Neural progenitor cell (in vitro differentiated cells): ENCODE results near the gene WDR81. TPM values are rescaled to one million over a fixed set of nuclear protein-coding genes. Genes with fewer than 3 reads are reported as not detected.
A peak's percentile ranks its signal among the peaks of the same experiment; 100 is the strongest.
"Not testable (repeated sequence)": the region's sequence is repeated elsewhere in the genome, so short reads cannot be mapped to it uniquely, and the experiment has no call there.

ENCODE experiments used
- DNase-seq: peaks from one replicate; pipeline ENCODE4 v3.0.0-alpha.2; 2016; ENCODE audit warnings: low spot score
- H2AFZ ChIP-seq: fragments of 200-600 bp; sonication (generic); replicated peaks from 2 replicates; pipeline ENCODE4 v1.6.1; 2016; ENCODE audit warnings: antibody characterized with exemption
- H3F3A ChIP-seq: fragments of 200-600 bp; sonication (generic); 2 replicates; pipeline ENCODE4 v1.6.1; 2016; ENCODE audit warnings: antibody characterized with exemption, low read depth
- H3K27ac ChIP-seq: fragments of 200-600 bp; sonication (generic); 2 replicates; pipeline ENCODE4 v1.5.1; 2016; ENCODE audit warnings: mild to moderate bottlenecking
- H3K27me3 ChIP-seq: fragments of 200-600 bp; sonication (generic); 2 replicates; pipeline ENCODE4 v1.6.1; 2016; ENCODE audit warnings: mild to moderate bottlenecking, moderate library complexity
- H3K36me3 ChIP-seq: fragments of 200-600 bp; sonication (generic); 2 replicates; pipeline ENCODE4 v1.5.1; 2016
- H3K4me1 ChIP-seq: fragments of 200-600 bp; sonication (generic); 2 replicates; pipeline ENCODE4 v1.6.1; 2016; ENCODE audit warnings: mixed run types
- H3K4me2 ChIP-seq: fragments of 200-600 bp; sonication (generic); 2 replicates; pipeline ENCODE4 v1.6.1; 2016
- H3K4me3 ChIP-seq: fragments of 200-600 bp; sonication (generic); 2 replicates; pipeline ENCODE4 v1.5.1; 2016
- H3K79me2 ChIP-seq: fragments of 200-600 bp; sonication (generic); 2 replicates; pipeline ENCODE4 v1.6.1; 2016; ENCODE audit warnings: low read depth
- H3K9ac ChIP-seq: fragments of 200-600 bp; sonication (generic); 2 replicates; pipeline ENCODE4 v1.6.1; 2016
- H3K9me3 ChIP-seq: fragments of 200-600 bp; sonication (generic); 2 replicates; pipeline ENCODE4 v1.5.1; 2016; ENCODE audit warnings: low read depth
- H4K20me1 ChIP-seq: fragments of 200-600 bp; sonication (generic); 2 replicates; pipeline ENCODE4 v1.6.1; 2016; ENCODE audit warnings: low read depth
- H3K27ac Mint-ChIP-seq: 3 replicates; pipeline ENCODE4 v1.8.0; 2021; ENCODE audit warnings: mixed read lengths
- H3K27me3 Mint-ChIP-seq: 2 replicates; pipeline ENCODE4 v1.8.0; 2022; ENCODE audit warnings: low read depth, mild to moderate bottlenecking, inconsistent platforms, moderate library complexity, mixed read lengths; ENCODE audit not compliant: insufficient read depth
- H3K36me3 Mint-ChIP-seq: 3 replicates; pipeline ENCODE4 v1.8.0; 2021; ENCODE audit warnings: mixed read lengths
- H3K4me1 Mint-ChIP-seq: 3 replicates; pipeline ENCODE4 v1.8.0; 2021; ENCODE audit warnings: mixed read lengths
- H3K4me3 Mint-ChIP-seq: 3 replicates; pipeline ENCODE4 v1.8.0; 2021; ENCODE audit warnings: mild to moderate bottlenecking, moderate library complexity, mixed read lengths
- H3K9me3 Mint-ChIP-seq: 3 replicates; pipeline ENCODE4 v1.8.0; 2020; ENCODE audit warnings: mixed read lengths
- CTCF ChIP-seq: fragments of 200-600 bp; sonication (generic); IDR thresholded peaks from 2 replicates; pipeline ENCODE4 v1.5.1; 2017; ENCODE audit warnings: antibody characterized with exemption, mild to moderate bottlenecking
- EZH2 ChIP-seq: fragments of 200-600 bp; sonication (generic); IDR thresholded peaks from 2 replicates; pipeline ENCODE4 v1.6.1; 2017; ENCODE audit warnings: antibody characterized with exemption, mild to moderate bottlenecking, moderate library complexity
- EZH2phosphoT487 ChIP-seq: fragments of 200-600 bp; sonication (generic); IDR thresholded peaks from 2 replicates; pipeline ENCODE4 v1.6.1; 2017; ENCODE audit warnings: antibody characterized with exemption
- total RNA-seq: library from RNA; depleted of rRNA; stranded (reverse); fragments of >200 nt; gene quantifications from 2 replicates; pipeline ENCODE4 v1.2.3, GENCODE V29; 2015; ENCODE audit warnings: low replicate concordance

Gene WDR81
- total RNA-seq, 1 donor from 2014 or later: 1.9 TPM

- H3K9ac ChIP-seq: no peak overlapping the region
These were observed 13.2 kb downstream of the WDR81 start for GRCh38 chr17:1737531-1738291.

DNA sequence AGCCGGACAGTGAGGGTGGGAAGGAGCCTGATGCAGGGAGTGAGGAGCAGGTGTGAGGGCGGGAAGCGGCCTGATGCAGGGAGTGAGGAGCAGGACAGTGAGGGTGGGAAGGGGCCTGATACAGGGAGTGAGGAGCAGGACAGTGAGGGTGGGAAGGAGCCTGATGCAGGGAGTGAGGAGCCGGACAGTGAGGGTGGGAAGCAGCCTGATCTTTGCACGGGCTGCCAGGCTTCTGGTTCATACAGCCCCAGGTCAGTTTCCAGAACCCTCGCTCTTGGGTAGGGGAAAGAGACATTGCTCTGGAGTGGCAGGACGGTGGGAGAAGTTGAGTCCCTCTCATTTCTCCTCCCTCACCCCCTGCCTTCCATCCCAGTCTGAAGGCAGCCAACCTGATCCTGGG, 17.4 kb downstream of the WDR81 start:
- H3K27me3 ChIP-seq, H3K27ac ChIP-seq, H3K27ac Mint-ChIP-seq, H3K4me1 ChIP-seq, H4K20me1 ChIP-seq, H3F3A ChIP-seq, H3K4me1 Mint-ChIP-seq, DNase-seq, H3K9me3 Mint-ChIP-seq, H3K27me3 Mint-ChIP-seq, H3K36me3 Mint-ChIP-seq, H3K36me3 ChIP-seq, H2AFZ ChIP-seq, H3K79me2 ChIP-seq, H3K9ac ChIP-seq, H3K4me3 ChIP-seq, H3K4me3 Mint-ChIP-seq, H3K9me3 ChIP-seq, H3K4me2 ChIP-seq: not testable (repeated sequence)

More at GRCh38 chr17:1737531-1738291, 13.2 kb downstream of the WDR81 start:
- H3K79me2 ChIP-seq: no peaks in the 10 kb centered on the region
- H3K27me3 ChIP-seq: no peaks in the 10 kb centered on the region
- TF ChIP-seq CTCF (no peak), EZH2 (no peak), EZH2phosphoT487 (no peak)
- no peak overlapping the region for H2AFZ ChIP-seq
- H3K4me2 ChIP-seq: no peak overlapping the region
- H3K4me3 ChIP-seq: no peak overlapping the region
- H3K4me1 Mint-ChIP-seq: peaks cover 12% of the 10 kb centered on the region
- no peaks in the 10 kb centered on the region for H3K4me1 ChIP-seq
- H4K20me1 ChIP-seq: no peaks in the 10 kb centered on the region
- no peaks in the 10 kb centered on the region for H3K9me3 Mint-ChIP-seq
- H3K36me3 Mint-ChIP-seq: peaks cover 3% of the 10 kb centered on the region
- peak overlapping the region; percentile 90 for H3K27ac Mint-ChIP-seq
- no peaks in the 10 kb centered on the region for H3K9me3 ChIP-seq
- no peak overlapping the region for H3K27ac ChIP-seq
- H3K36me3 ChIP-seq: no peaks in the 10 kb centered on the region
- no peaks in the 10 kb centered on the region for H3F3A ChIP-seq
- H3K4me3 Mint-ChIP-seq: peak overlapping the region; percentile 30
- DNase-seq: no peak
- H3K27me3 Mint-ChIP-seq: peaks cover under 1% of the 10 kb centered on the region

- no peaks in the 10 kb centered on the region for H3K9me3 Mint-ChIP-seq
- TF ChIP-seq EZH2 (no peak), CTCF (no peak), EZH2phosphoT487 (no peak)
- H3K4me3 Mint-ChIP-seq: no peak within 1 kb of the TSS
- peaks cover 2% of the 10 kb centered on the region for H3K4me1 Mint-ChIP-seq
- no peaks in the 10 kb centered on the region for H3K9me3 ChIP-seq
- no peak within 1 kb of the TSS for H3K27ac ChIP-seq
- H3K4me2 ChIP-seq: no peak within 1 kb of the TSS
- H3K27me3 ChIP-seq: no peaks in the 10 kb centered on the region
- no peaks in the 10 kb centered on the region for H3K36me3 ChIP-seq
- H3F3A ChIP-seq: peaks cover 2% of the 10 kb centered on the region
- no peaks in the 10 kb centered on the region for H4K20me1 ChIP-seq
- peak within 1 kb of the TSS; percentile 3 for H2AFZ ChIP-seq
- DNase-seq: no peak
- no peaks in the 10 kb centered on the region for H3K4me1 ChIP-seq
- peak within 1 kb of the TSS; percentile 67 for H3K27ac Mint-ChIP-seq
- H3K9ac ChIP-seq: no peak within 1 kb of the TSS
- H3K27me3 Mint-ChIP-seq: peaks cover 8% of the 10 kb centered on the region
- H3K79me2 ChIP-seq: no peaks in the 10 kb centered on the region
- H3K36me3 Mint-ChIP-seq: no peaks in the 10 kb centered on the region
- H3K4me3 ChIP-seq: no peak within 1 kb of the TSS
These were observed 18.0 kb downstream of the WDR81 start, which contains the start of gene SERPINF2 for GRCh38 chr17:1742371-1743087. Gene SERPINF2 (plus strand): TSS chr17:1742871. CDS start chr17:1744996, 2,125 bp downstream.

- Histone ChIP-seq H3F3A (peaks cover 2% of the 10 kb centered on the region), H3K4me2 (no peak overlapping the region), H3K4me3 (no peak overlapping the region), H3K4me1 (no peaks in the 10 kb centered on the region), H2AFZ (no peak overlapping the region), H3K27me3 (no peaks in the 10 kb centered on the region), H3K36me3 (no peaks in the 10 kb centered on the region), H3K9me3 (no peaks in the 10 kb centered on the region), H3K27ac (no peak overlapping the region), H4K20me1 (no peaks in the 10 kb centered on the region), H3K9ac (no peak overlapping the region), H3K79me2 (no peaks in the 10 kb centered on the region)
- H3K4me1 Mint-ChIP-seq: peaks cover 2% of the 10 kb centered on the region
- no peaks in the 10 kb centered on the region for H3K36me3 Mint-ChIP-seq
- H3K27ac Mint-ChIP-seq: no peak overlapping the region
- peaks cover 8% of the 10 kb centered on the region for H3K27me3 Mint-ChIP-seq
- no peak overlapping the region for H3K4me3 Mint-ChIP-seq
- TF ChIP-seq CTCF: no peak
- TF ChIP-seq EZH2phosphoT487: no peak
- no peak for TF ChIP-seq EZH2
- no peaks in the 10 kb centered on the region for H3K9me3 Mint-ChIP-seq
- no peak for DNase-seq
These were observed 18.6 kb downstream of the WDR81 start for GRCh38 chr17:1743088-1743439.
